GM21619 (cell line): ENCODE measurements around the gene CENPB.
"Not testable (repeated sequence)": the region's sequence is repeated elsewhere in the genome, so short reads cannot be mapped to it uniquely, and the experiment has no call there.

ENCODE experiments used
- ATAC-seq: cut with Tn5 transposase; IDR thresholded peaks from one replicate; pipeline ENCODE4 v1.9.1; 2021; ENCODE audit not compliant: unreplicated experiment

Gene CENPB, protein sequence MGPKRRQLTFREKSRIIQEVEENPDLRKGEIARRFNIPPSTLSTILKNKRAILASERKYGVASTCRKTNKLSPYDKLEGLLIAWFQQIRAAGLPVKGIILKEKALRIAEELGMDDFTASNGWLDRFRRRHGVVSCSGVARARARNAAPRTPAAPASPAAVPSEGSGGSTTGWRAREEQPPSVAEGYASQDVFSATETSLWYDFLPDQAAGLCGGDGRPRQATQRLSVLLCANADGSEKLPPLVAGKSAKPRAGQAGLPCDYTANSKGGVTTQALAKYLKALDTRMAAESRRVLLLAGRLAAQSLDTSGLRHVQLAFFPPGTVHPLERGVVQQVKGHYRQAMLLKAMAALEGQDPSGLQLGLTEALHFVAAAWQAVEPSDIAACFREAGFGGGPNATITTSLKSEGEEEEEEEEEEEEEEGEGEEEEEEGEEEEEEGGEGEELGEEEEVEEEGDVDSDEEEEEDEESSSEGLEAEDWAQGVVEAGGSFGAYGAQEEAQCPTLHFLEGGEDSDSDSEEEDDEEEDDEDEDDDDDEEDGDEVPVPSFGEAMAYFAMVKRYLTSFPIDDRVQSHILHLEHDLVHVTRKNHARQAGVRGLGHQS

DNA sequence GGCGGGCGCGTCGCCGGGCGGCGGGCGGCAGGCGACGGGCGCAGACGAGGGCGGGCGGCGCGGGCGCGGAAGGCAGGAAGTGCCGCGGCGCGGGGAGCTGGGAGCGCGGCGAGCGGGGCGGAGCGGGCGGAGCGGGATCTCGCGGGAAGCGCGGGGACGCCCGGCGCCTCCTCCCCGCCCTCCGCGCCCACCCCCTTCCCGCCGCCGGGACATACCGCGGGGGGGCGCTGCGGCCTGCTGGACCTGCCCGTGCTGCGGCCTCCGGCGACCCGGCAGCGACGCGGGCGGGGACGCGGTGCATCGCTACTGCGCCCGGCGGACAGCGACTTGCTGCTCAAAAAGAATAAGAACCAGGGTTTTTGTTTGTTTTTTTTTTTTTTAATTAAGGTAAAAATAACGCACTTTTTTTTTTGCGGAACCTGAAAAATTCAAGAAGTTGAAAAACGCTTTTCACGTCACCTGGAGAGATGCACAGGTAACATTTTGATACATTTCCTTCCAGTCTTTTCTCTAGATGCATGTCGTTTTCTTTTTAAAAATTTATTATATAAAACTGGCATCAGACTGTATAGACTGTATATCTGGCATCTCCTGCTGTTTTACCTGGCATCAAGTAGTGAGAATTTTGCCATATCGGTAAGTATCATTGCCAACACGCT is at the start of gene CENPB:
TSS of gene CENPB (minus strand) at position 76 of the 659 bp plus-strand sequence. CDS start 257 bp downstream, outside the sequence.
- ATAC-seq = peak; percentile 77

DNA sequence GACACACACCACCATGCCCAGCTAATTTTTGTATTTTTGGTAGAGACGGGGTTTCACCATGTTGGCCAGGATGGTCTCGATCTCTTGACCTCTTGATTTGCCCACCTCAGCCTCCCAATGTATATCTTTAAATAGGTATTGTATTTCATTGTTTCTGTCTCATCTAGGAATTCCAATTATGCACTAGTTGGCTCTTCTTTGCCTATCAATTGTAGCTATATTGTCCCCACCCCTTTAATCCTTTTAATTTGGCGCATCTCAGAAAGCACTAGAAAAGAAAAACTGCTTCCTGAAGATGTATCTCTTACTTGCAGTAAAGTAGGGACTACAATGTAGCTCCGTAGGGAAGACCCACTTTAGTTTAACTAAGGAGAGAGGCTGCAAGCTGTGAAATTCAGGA is 49.6 kb upstream of the CENPB start:
- no peak for ATAC-seq

DNA sequence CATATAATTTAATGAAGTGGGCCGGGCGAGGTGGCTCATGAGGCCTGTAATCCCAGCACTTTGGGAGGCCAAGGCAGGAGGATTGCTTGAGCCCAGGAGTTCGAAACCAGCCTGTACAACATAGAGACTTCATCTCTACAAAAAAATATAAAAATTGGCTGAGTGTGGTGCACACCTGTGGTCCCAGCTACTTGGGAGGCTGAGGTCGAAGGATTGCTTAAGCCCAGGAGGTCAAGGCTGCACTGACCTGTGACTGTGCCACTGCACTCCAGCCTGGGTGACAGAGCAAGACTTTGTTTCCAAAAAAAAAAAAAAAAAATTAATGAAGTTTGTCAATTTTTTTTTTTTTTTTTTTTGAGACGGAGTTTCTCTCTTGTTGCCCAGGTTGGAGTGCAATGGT is 43.4 kb upstream of the CENPB start:
- ATAC-seq = not testable (repeated sequence)

DNA sequence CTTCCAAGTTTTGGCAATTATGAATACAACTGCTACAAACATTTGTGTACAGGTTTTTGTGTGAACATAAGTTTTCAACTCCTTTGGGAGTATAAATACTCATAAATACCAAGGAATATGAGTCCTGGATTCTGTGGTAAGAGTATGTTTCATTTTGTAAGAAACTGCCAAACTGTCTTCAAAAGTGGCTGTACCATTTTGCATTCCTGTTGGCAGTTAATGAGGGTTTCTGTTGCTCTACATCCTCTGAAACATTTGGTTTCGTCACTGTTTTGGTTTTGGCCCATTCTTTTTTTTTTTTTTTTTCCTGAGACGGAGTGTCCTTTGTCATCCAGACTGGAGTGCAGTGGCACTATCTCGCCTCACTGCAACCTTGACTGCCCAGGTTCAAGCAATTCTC is 42.3 kb upstream of the CENPB start:
- ATAC-seq = no peak

DNA sequence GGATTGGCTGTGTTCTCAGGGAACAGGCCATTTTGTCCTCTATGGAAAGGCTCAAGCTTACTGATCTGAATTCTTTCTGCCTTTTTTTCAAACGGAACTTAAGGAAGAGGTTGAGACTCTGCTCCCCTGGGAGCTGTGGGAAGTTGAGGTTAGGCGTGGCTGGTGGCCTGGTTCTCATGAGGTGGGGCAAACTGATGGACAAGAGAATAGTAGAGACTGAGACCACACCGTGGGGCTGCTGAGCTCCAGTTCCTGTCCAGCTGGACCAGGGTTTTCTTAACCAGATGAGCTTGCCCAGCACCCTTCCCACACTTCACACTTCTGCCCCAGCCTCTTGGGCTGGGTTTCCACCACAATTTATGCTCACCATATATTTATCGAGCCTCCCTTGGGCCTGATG is 39.9 kb upstream of the CENPB start:
- ATAC-seq = no peak

DNA sequence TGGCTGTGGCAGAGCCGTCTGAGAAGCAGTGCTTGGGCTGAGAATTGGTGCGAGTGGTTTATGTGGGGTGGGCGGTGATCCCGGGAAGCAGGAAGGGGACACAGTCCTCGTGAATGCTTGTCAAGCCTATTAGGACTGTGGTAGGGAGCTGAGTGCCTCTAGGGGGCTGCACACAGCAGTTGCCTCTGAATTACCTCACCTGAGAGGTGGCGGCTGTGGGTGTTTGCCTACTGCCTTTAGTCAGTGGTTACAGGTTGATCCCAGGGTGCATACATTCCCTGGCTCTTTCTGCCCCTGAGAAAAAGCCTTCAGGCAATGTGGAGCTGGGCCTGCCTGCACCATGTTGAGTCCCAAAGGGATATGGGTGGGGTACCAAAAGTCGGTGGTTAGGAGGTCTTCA is 39.0 kb upstream of the CENPB start:
- no peak for ATAC-seq

DNA sequence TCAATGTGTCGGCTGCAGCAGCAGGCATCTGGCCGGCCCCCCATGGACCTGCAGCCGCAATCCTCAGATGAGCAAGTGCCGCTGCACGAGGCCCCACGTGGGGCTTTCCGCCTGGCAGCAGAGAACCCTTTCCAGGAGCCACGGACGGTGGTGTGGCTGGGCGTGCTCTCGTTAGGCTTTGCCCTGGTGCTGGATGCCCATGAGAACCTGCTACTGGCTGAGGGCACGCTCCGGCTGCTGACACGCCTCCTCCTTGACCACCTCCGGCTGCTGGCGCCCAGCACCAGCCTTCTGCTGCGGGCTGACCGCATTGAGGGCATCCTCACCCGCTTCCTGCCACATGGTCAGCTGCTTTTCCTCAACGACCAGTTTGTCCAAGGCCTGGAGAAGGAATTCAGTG is 37.3 kb upstream of the CENPB start:
- no peak for ATAC-seq

DNA sequence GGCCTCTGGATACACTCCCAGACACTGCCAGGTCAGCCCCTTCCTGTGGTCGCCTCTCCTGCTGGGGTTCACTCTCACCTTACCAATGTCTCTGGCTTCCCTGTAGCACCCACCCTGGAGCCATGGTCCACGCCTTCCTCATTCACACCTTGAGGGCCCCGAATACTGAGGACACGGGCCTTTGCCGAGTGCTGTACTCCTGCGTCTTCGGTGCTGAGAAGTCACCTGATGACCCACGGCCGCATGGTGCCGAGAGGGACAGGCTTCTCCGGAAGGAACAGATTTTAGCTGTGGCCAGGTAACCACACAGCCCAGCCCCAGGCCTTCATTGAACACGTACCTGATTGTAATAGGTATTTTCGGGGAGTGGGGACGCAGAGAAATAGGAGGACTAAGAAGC is 35.5 kb upstream of the CENPB start:
- ATAC-seq = no peak

DNA sequence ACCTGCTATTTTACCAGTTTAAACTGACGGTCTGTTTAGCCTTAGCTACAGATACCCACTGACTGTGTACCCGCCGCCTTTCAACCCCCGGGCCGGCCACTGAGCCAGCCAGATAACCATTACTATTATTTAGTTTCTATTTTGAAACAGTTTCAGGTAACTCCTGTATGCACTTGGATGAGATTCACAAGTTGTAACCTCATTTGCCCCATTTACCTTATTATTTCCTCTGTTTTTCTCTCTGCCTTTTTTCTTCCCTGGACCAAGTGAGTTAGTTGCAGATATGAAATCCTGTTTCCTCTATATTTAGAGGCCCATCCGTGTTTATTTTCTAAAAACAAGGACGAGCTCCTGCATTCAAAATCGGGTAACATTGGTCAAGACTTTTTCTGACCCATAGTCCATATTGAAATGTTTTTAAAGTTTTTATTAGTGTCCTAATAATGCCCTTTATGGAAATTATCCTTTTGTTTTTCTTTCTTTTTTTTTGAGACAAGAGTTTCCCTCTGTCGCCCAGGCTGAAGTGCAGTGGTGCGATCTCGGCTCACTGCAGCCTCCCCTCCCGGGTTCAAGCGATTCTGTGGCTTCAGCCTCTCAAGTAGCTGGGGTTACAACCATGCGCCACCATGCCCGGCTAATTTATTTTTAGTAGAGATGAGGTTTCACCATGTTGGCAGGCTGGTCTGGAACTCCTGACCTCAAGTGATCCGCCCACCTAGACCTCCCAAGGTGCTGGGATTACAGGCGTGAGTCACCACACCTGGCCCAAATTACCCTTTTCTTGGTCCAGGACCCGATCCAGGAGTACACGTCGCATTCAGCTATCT is 34.6 kb upstream of the CENPB start:
- ATAC-seq = no peak

DNA sequence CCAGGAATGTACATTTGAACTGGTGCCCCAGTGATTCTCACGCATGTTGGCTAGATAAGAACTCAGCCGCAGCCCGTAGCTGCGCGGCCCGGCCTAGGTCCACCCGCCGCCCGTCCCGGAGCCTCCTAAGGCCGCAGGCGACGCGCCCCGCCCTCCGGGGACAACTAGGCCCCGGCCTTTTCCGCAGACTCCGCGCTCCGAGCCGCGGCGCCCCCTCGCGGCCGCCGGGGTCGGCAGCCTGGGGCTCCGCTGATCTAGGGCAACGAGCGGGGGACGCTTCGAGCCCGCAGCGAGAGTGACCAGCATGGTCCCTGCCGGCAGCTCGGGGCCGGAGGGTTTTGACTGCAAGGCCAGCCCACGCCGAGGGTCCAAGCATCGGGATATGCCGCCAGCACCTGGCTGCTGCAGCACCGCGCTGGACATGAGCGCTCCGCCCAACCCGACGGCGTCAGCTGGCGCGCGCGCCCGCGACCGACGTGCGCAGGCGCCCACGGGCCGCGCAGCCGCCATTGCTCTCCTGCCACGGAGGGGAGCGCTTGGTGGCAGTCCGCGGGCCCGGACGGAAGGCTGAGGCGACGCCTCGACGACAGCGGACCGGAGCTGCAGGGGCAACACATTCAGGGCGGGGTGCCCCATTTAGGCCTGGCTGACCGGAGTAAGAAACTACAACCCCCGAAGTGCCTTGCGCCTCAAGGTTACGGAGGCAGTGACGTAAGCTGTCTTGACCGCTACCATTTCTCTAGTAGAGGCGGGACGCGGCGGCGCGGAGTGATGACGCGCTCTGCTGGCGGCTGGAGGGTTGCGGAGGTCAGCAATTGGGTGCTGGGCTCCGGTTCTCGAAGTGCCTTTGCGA is 33.7 kb upstream of the CENPB start, which contains the start of gene AP5S1:
TSS of gene AP5S1 (plus strand) at position 500 of the 853 bp plus-strand sequence. CDS start 1,571 bp downstream, outside the sequence.
- ATAC-seq = peak; percentile 76

DNA sequence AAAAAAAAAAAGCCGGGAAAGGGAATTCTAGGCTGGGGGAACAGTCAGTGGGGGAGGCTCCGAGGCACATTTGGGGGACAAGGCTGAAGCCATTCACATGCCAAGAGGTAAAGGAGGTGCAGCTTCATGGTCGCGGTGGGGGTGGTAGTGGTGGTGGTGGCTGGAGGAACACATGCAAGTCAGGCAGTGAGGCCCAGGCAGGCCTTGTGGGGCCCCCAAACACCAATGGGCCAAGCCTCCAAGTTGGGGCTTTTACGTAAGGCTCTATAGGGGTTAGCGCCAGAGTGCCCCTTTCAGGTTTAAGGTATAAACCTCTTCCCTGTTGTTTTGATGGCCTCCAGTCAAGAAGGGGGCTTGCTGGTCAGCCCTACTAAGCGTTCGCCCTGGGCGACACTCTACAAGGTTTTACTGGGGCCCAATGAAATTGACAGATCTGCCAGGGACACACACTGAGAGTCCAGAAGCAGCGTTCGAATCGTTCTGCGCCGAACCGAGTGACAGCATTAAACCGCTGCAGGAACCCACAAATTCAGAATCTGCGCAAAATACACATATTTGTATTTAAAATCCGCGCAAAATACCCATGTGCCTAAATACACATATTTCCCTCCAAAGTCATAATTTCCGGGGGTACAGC is 33.0 kb upstream of the CENPB start:
- ATAC-seq = no peak

DNA sequence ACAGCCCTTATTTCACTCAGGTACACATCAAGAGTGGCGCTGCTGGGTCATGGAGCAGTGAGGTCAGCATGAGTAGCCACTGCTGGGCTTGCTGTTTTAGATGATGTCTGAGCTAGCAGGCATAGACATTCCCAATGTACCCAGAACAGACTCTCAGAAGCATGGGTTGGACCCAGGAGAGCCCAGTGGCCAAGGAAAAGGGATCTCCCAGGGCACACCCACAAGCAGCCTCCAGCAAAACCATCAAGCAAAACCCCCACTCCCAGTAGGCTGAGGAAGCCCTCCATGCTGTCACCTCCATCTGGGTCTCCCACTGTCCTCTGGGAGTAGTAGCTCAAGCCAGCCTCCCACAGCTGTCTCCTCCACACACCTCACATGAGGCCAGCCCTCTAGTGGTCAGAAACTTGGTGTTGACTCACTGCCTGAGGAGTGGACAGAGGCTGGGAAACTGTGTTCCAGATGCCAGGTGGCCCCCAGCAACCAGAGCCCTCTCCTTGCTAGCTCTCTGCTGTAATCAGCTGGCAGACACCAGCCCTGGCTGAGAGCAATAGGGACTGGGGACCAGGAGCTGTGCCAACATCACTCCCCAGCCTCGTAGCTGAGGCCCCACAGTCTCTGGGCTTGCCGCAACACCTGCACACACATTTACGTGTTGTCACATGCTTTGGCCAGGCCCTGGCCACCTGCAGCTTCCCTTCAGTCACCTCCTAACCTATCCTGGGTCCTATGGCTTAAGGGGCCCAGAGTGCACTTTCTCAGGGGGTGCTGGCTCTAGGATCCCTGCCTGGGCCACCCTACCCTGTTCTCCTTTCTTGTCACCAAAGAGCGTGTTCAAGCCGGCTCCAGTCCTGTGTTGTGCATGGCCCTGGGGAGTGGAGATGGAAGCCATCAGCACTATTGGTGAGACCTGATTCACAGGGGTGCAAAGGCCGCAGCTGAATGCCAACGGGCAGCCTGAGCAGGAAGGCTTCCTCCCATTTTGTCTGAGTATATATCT is 31.9 kb upstream of the CENPB start:
- ATAC-seq = no peak

DNA sequence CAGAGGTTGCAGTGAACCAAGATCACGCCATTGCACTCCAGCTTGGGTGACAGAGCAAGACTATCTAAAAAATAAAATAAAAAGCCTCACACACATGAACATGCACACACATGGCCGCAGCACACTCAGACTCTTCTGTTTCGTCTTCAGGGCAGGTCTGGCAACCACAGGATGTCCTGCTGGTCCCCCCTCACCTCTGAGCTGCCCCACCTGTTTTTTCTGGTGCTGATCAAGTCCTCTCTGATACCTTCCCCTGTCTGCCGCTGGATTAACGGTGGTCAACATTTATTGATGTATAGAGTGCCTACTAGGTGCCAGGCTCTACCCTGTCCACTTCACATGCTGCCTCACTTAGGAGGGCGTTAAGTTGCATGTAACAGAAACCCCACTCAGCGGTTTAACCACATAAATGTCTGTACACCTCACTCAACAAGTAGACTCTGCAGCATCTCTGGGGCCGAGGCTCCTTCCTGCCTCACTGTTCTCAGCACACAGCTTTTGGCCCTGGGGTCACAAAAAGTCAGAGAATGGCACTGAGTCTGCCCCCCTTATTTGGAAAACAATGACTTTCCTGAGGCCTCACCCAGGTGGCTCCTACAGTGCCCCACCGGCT is 29.3 kb upstream of the CENPB start:
- ATAC-seq = no peak

DNA sequence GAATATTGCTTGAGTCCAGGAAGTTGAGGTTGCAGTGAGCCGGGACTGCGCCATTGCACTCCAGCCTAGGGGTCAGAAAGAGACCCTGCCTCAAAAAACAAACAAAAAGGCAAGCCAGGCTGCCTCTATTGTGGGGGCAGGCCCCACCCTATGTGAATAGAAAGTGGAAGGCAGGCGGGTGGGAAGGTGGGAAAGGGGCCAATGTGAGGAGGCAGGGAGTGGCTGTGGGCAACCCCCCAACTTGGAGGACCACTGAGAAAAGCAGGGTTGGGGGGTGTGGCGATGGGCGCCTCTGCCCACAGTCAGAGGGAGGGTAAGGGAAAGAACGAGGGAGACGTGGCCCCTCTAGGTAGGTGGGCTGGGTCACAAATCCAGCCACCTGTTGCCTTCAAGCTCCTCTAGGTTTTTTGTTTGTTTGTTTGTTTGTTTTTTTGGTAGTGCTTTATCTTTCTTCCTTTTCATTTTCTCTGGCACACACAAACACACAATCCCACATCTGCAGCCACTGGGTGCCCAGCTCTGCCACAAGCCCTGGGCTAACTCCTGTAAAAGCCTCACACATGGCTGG is 28.5 kb upstream of the CENPB start:
- no peak for ATAC-seq

DNA sequence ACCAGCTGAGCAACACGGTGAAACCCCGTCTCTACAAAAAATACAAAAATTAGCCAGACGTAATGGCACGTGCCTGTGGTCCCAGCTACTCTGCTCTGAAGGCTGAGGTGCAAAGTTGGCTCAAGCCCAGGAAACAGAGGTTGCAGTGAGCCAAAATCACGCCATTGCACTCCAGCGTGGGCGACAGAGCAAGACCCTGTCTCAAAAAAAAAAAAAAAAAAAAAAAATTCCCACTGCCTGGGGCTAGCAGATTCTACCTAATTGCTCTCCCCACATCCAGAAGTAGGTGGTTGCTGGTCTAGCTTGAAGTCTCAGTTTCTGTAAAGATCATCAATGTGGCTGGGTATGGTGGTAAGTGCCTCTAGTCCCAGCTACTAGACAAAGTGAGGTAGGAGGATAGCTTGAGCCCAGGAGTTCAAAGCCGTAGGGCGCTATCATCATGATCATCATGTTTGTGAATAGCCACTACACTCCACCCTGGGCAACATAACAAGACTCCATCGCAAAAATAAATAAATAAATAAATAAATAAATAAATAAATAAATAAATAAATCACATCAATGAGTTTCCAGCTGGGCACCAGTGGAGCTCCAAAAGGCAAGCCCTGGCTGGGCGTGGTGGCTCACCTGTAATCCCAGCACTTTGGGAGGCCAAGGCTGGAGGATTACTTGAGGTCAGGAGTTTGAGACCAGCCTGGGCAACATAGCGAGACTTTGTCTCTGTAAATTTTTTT is 27.5 kb upstream of the CENPB start:
- ATAC-seq = no peak

DNA sequence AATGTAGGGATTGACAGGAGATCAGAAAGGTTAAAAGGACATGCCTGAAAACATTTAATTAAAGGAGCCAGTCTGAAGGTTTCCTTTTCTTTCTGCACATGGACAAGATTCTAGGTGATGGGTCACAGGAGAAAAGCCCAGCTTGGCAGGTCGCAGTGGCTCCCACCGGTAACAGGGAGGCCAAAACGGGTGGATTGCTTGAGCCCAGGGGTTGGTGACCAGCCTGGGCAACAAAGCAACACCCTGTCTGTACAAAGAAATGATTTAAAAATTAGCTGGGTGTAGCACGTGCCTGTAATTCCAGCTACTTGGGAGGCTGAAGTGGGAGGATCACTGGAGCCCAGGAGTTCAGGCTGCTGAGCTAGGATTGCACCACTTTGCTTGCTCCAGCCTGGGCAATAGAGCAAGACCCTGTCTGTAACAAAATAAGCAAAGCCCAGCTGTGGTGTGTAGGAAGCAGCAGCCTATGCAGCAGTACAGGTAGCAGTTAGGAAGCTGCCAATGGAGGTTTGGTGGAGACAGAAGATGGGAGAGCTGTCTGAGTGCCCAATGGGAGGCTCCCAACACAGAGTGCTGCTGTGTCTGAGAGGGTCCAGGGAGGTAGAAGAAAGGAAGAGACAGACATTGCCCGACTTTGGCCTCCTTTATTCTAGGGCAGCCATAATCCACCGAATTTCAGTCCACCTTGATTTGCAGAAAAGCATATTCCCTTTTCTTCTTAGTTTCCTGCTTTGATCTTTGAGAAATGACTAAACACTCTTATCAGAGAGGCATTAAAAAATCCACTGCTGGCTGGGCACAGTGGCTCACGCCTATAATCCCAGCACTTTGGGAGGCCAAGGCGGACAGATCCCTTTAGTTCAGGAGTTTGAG is 26.7 kb upstream of the CENPB start:
- no peak for ATAC-seq
